GM12801 (cell line): ENCODE measurements around the gene SLAIN2.

Experiments used
- CTCF ChIP-seq: IDR thresholded peaks from one replicate; pipeline ENCODE4 v1.5.1; 2011; ENCODE audit warnings: control low read depth; ENCODE audit not compliant: insufficient read length; ENCODE audit errors: extremely low read depth

The SLAIN2 gene

GRCh38 chr4:48400416-48400815 lies 59.1 kb downstream of the SLAIN2 start:
- no peak for TF ChIP-seq CTCF

DNA sequence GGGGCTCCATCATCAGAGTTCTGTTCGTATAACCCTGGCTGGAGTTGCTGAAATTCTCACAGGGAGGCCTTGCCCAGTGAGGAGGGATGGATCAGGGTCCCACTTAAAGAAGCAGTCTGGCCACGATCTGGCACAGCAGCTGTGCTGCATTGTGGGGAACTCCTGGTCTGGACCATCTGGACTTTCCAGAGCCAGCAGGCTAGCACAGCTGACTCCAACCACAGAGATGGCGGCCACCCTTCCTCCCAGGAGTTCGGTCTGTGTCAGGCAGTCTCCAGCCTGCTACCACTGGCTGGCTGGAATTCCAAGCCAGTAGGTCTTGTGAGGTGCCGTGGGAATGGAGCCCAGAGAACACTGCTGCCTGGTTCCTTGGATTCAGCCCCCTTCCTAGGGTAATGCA lies 62.0 kb downstream of the SLAIN2 start:
- TF ChIP-seq CTCF = no peak

GRCh38 chr4:48403779-48404178 lies 62.5 kb downstream of the SLAIN2 start:
- TF ChIP-seq CTCF = no peak

- no peak for TF ChIP-seq CTCF
Measured at GRCh38 chr4:48405924-48406323, 64.6 kb downstream of the SLAIN2 start.

- TF ChIP-seq CTCF = no peak
Measured at GRCh38 chr4:48409203-48409602, 67.9 kb downstream of the SLAIN2 start.

GRCh38 chr4:48410812-48411211 lies 69.5 kb downstream of the SLAIN2 start:
- no peak for TF ChIP-seq CTCF

- TF ChIP-seq CTCF = no peak
Measured at GRCh38 chr4:48420144-48420543, 78.8 kb downstream of the SLAIN2 start.

- no peak for TF ChIP-seq CTCF
Measured at GRCh38 chr4:48421101-48421500, 79.8 kb downstream of the SLAIN2 start.
